MM.1S (cell line): Measurements from ENCODE around the gene IQCC.

ENCODE experiments used
- CTCF ChIP-seq: fragments of 300-600 bp; sonication (generic); IDR thresholded peaks from 2 replicates; pipeline ENCODE4 v1.5.1; 2016; ENCODE audit warnings: antibody characterized with exemption, low read length, mixed read lengths
- EZH2phosphoT487 ChIP-seq: fragments of 300-600 bp; sonication (generic); IDR thresholded peaks from 2 replicates; pipeline ENCODE4 v1.6.1; 2018; ENCODE audit warnings: antibody characterized with exemption, low read length

GRCh38 chr1:32178380-32179192, 26.9 kb upstream of the IQCC start:
- TF ChIP-seq CTCF: no peak
- TF ChIP-seq EZH2phosphoT487: no peak
